ENCODE measurements around the gene VGLL4. TPM values are rescaled to one million over a fixed set of nuclear protein-coding genes. Genes with fewer than 3 reads are reported as not detected.

The VGLL4 gene
- polyA plus RNA-seq, 2 of the 4 experiments (the other 2 are of a cell fraction) = 24.7 to 28.1 TPM

DNA sequence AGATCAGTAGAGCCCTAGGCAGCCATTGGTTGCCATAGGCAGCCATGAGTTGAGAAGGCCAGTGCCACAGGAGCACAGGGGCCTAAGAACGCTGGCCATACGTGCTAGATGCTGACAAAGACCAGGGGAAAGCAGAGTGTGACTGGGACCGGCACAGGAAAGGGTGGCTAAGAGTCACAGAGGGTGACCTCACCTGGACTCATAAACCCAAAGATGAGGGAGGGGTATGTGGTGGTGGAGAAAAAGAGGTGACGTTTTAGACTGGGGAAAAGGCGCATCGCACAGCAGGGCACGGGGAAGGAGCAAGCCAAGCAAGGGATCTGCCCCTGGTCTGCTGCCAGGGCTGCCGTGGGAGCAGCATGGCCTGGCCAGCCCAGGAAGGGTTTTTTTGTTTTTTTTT lies 122.5 kb downstream of the VGLL4 start:
- WGBS (ENCODE audit: missing lambda C conversion rate) = 95% methylated on average over 8 of the region's 8 CpGs
- no peak for DNase-seq (ENCODE audit: low read depth in 1 of 2, low spot score in 1 of 2)
- TF ChIP-seq CEBPB (IDR thresholded peaks at IDR 0.05) (no peak), ZNF302 (CRISPR knock-in tag; IDR thresholded peaks at IDR 0.05) (no peak), RAD21 (conservative IDR thresholded peaks at IDR 0.05 in 1 of 2, IDR thresholded peaks at IDR 0.05 in 1 of 2) (no peak), GATA3 (IDR thresholded peaks at IDR 0.05; ENCODE audit: borderline replicate concordance) (no peak), SREBF2 (IDR thresholded peaks at IDR 0.05) (no peak), EHF (CRISPR knock-in tag; IDR thresholded peaks at IDR 0.05) (no peak), KDM1A (IDR thresholded peaks at IDR 0.05; ENCODE audit: low read depth) (no peak)
- TF ChIP-seq, protein P1, sequence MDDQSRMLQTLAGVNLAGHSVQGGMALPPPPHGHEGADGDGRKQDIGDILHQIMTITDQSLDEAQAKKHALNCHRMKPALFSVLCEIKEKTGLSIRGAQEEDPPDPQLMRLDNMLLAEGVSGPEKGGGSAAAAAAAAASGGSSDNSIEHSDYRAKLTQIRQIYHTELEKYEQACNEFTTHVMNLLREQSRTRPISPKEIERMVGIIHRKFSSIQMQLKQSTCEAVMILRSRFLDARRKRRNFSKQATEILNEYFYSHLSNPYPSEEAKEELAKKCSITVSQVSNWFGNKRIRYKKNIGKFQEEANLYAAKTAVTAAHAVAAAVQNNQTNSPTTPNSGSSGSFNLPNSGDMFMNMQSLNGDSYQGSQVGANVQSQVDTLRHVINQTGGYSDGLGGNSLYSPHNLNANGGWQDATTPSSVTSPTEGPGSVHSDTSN (IDR thresholded peaks at IDR 0.05) = no peak
- TF ChIP-seq, protein P2, sequence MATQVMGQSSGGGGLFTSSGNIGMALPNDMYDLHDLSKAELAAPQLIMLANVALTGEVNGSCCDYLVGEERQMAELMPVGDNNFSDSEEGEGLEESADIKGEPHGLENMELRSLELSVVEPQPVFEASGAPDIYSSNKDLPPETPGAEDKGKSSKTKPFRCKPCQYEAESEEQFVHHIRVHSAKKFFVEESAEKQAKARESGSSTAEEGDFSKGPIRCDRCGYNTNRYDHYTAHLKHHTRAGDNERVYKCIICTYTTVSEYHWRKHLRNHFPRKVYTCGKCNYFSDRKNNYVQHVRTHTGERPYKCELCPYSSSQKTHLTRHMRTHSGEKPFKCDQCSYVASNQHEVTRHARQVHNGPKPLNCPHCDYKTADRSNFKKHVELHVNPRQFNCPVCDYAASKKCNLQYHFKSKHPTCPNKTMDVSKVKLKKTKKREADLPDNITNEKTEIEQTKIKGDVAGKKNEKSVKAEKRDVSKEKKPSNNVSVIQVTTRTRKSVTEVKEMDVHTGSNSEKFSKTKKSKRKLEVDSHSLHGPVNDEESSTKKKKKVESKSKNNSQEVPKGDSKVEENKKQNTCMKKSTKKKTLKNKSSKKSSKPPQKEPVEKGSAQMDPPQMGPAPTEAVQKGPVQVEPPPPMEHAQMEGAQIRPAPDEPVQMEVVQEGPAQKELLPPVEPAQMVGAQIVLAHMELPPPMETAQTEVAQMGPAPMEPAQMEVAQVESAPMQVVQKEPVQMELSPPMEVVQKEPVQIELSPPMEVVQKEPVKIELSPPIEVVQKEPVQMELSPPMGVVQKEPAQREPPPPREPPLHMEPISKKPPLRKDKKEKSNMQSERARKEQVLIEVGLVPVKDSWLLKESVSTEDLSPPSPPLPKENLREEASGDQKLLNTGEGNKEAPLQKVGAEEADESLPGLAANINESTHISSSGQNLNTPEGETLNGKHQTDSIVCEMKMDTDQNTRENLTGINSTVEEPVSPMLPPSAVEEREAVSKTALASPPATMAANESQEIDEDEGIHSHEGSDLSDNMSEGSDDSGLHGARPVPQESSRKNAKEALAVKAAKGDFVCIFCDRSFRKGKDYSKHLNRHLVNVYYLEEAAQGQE (IDR thresholded peaks at IDR 0.05) = no peak
- Histone ChIP-seq H3K4me2 (no peak overlapping the region), H3K9me3 (no peaks in the 10 kb centered on the region), H3K4me3 (no peak overlapping the region), H3K27ac (no peak overlapping the region), H3K4me1 (no peaks in the 10 kb centered on the region)
- POLR2A ChIA-PET = no interaction called here
- FAIRE-seq = no peak
- ATAC-seq = no peak; a peak in 1 of 6 replicates
- CTCF ChIA-PET = no interaction called here

DNA sequence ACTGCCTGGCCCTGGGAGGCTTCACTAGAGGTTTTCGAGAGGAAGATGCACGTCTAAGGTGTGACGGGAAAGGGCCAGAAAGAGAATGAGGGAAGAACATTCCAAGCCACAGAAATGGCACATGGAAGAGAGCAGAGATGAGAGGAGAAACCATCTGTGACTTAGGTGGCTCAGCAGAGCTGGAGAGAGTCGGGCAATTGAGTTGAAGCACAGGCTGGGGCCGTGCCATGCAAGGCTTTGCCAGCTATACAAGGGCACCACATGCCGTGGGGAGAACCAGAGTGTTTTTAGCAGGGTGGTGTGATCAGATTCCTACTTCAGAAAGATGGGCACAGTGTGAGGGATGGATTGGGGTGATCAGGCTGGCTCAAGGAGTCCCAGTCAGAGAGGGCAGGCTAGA lies 126.1 kb downstream of the VGLL4 start:
- ChIA-PET POLR2A (no interaction called here), CTCF (no interaction called here)
- ATAC-seq = peak in 1 of 2 experiments; percentile 15; a peak in 1 of 6 replicates
- FAIRE-seq = no peak
- WGBS (ENCODE audit: missing lambda C conversion rate) = 86% methylated on average over 6 of the region's 6 CpGs
- Histone ChIP-seq H3K4me3 (no peak overlapping the region), H3K4me1 (peaks cover 3% of the 10 kb centered on the region; the same call in 1 of the 3 replicates), H3K27ac (no peak overlapping the region), H3K4me2 (no peak overlapping the region), H3K9me3 (no peaks in the 10 kb centered on the region)
- no peak for DNase-seq (ENCODE audit: low read depth in 1 of 2, low spot score in 1 of 2)
- TF ChIP-seq CHD2 (IDR thresholded peaks at IDR 0.05; ENCODE audit: low read length, partially characterized antibody) = no peak
- no peak for TF ChIP-seq ESRRA (IDR thresholded peaks at IDR 0.05; ENCODE audit: borderline replicate concordance, low read length)

DNA sequence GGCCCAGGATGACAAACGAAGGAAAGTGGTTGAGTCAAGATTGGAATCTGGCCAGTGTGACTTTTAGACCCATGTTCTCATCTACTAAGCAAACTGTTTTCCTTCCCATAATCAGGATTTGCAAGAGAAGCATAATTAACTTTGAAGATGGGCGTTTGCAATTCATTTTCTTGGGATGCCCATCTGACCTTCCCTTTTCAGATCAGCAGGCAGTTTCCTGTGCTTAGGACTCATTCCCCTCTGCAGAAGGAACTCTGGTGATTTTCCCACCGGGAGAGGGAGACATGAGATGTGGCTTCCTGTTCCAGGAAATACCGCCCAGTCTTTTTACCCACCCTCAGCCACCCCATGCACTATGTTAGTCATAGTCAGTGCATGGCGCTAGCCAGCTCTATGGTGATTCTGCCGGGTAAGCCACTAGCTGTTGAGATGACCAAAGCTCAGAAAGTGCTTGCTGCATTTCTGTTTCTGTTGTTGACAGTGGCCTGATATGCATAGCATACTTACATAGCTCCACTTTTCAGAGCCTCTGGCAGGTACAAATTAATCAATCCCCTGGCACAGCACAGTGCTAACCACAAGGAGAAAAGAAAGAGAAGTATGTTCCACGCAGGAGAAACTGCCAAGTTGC lies 129.4 kb downstream of the VGLL4 start:
- TF ChIP-seq TFCP2L1 (CRISPR knock-in tag; IDR thresholded peaks at IDR 0.05) (no peak), CHD4 (IDR thresholded peaks at IDR 0.05; ENCODE audit: borderline replicate concordance) (no peak), JUN (IDR thresholded peaks at IDR 0.05) (no peak)
- H3K4me2 ChIP-seq = no peak overlapping the region
- DNase-seq (ENCODE audit: low read depth in 1 of 2, low spot score in 1 of 2) (peak in 1 of 2 experiments; percentile 29), ATAC-seq (peak; percentile 47 to 80; a peak in 4 of 6 replicates), FAIRE-seq (no peak)
- peaks cover 12% of the 10 kb centered on the region for H3K4me1 ChIP-seq
- H3K27ac ChIP-seq = no peak overlapping the region
- 57% methylated on average over 7 of the region's 7 CpGs for WGBS (ENCODE audit: missing lambda C conversion rate)
- H3K9me3 ChIP-seq = no peaks in the 10 kb centered on the region
- no peak overlapping the region for H3K4me3 ChIP-seq
- POLR2A ChIA-PET = no interaction called here
- CTCF ChIA-PET = interaction anchor here (1.7 kb wide), 1 partner anchor 24 kb away, joined by 5 read pairs; no protein-coding TSS in a partner anchor

DNA sequence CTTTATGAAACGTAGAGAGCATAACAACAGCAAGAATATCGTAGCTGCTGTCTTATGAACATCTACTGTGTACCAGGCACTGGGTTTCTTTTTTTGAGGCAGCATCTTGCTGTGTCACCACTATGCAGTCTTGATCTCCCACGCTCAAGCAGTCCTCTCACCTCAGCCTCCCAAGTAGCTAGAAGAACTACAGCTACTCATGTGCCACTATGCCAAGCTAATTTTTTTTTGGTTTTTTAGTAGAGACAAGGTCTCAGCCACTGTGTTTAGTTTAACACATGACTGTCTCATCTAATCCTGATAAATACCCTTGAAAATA lies 129.9 kb downstream of the VGLL4 start:
- ChIA-PET CTCF (interaction anchor here (1.7 kb wide), 1 partner anchor 24 kb away, joined by 5 read pairs; no protein-coding TSS in a partner anchor), POLR2A (no interaction called here)
- DNase-seq (ENCODE audit: low read depth in 1 of 2, low spot score in 1 of 2) (no peak), FAIRE-seq (no peak), ATAC-seq (no peak)
- WGBS (ENCODE audit: missing lambda C conversion rate) = 96% methylated on average over 3 of the region's 3 CpGs
- H3K9me3 ChIP-seq = no peaks in the 10 kb centered on the region
- H3K4me3 ChIP-seq = no peak overlapping the region
- TF ChIP-seq RNF2 (IDR thresholded peaks at IDR 0.05; ENCODE audit: borderline replicate concordance, low read depth) = no peak
- no peak for TF ChIP-seq GATA3 (IDR thresholded peaks at IDR 0.05; ENCODE audit: borderline replicate concordance)
- TF ChIP-seq RAD21 (conservative IDR thresholded peaks at IDR 0.05 in 1 of 2, IDR thresholded peaks at IDR 0.05 in 1 of 2) = no peak
- no peak for TF ChIP-seq FOSL2 (IDR thresholded peaks at IDR 0.05)
- no peak for TF ChIP-seq FOSL2 (CRISPR knock-in tag; IDR thresholded peaks at IDR 0.05)
- TF ChIP-seq NFE2L2 (conservative IDR thresholded peaks at IDR 0.05; ENCODE audit: low read length) = no peak
- no peak for TF ChIP-seq PHF8 (IDR thresholded peaks at IDR 0.05; ENCODE audit: borderline replicate concordance, low read depth)
- TF ChIP-seq CHD2 (IDR thresholded peaks at IDR 0.05; ENCODE audit: low read length, partially characterized antibody) = no peak
- TF ChIP-seq, protein P2 (IDR thresholded peaks at IDR 0.05) = no peak
- no peak for TF ChIP-seq ZSCAN20 (CRISPR knock-in tag; IDR thresholded peaks at IDR 0.05)
- TF ChIP-seq EHMT2 (IDR thresholded peaks at IDR 0.05; ENCODE audit: low read depth) = no peak
- TF ChIP-seq CBX8 (IDR thresholded peaks at IDR 0.05) = no peak
- no peak for TF ChIP-seq HDAC2 (IDR thresholded peaks at IDR 0.05)
- H3K4me1 ChIP-seq = peaks cover 17% of the 10 kb centered on the region
- H3K4me2 ChIP-seq = no peak overlapping the region
- no peak overlapping the region for H3K27ac ChIP-seq

Data from A549 (cell line).